H1 (cell line): ENCODE measurements around the gene GPLD1. TPM values are rescaled to one million over a fixed set of nuclear protein-coding genes. Genes with fewer than 3 reads are reported as not detected.

Experiments used
- CTCF ChIA-PET: fragments of 300-600 bp; sonication (Branson Sonifier 250); formaldehyde crosslinking; loops from one replicate; lab custom pipeline; 2021; ENCODE audit not compliant: partially characterized antibody; lab: Charles Lee
- POLR2A ChIA-PET: fragments of 300-600 bp; sonication (Branson Sonifier 250); formaldehyde crosslinking; loops from one replicate; lab custom pipeline; 2021; ENCODE audit warnings: inconsistent platforms; ENCODE audit not compliant: partially characterized antibody; lab: Charles Lee
- DNase-seq, 2 experiments: peaks; one replicate each; pipeline versions ENCODE4 v3.0.0 to v3.0.0-alpha.2; 2010 to 2022; ENCODE audit warnings: low spot score in 2 of 2, low read depth in 1 of 2, mixed read lengths in 1 of 2
- FAIRE-seq: peaks from 2 replicates; lab custom pipeline; 2011; peaks lifted over from hg19 to GRCh38; lab: Jason Lieb, UNC
- H2AFZ ChIP-seq: 2 replicates; pipeline ENCODE4 v1.8.1; 2012; ENCODE audit warnings: low read length, inconsistent platforms
- H2AK5ac ChIP-seq: 2 replicates; pipeline ENCODE4 v1.6.1; 2013; ENCODE audit warnings: low read depth, low read length
- H2BK120ac ChIP-seq: replicated peaks from 2 replicates; pipeline ENCODE3; 2013; ENCODE audit warnings: low read depth, low read length, inconsistent platforms
- H2BK12ac ChIP-seq: 2 replicates; pipeline ENCODE4 v1.6.1; 2013; ENCODE audit warnings: low read depth, low read length
- H2BK15ac ChIP-seq: 2 replicates; pipeline ENCODE4 v1.6.1; 2013; ENCODE audit warnings: low read length
- H2BK20ac ChIP-seq: 2 replicates; pipeline ENCODE4 v1.6.1; 2013; ENCODE audit warnings: low read length
- H2BK5ac ChIP-seq: 2 replicates; pipeline ENCODE4 v1.6.1; 2013; ENCODE audit warnings: low read depth, low read length
- H3K14ac ChIP-seq: 2 replicates; pipeline ENCODE4 v1.6.1; 2013; ENCODE audit warnings: inconsistent platforms; ENCODE audit not compliant: insufficient read length
- H3K18ac ChIP-seq: 2 replicates; pipeline ENCODE4 v1.6.1; 2013; ENCODE audit warnings: low read length; ENCODE audit errors: extremely low read depth
- H3K23ac ChIP-seq: 2 replicates; pipeline ENCODE4 v1.6.1; 2013; ENCODE audit warnings: inconsistent platforms; ENCODE audit not compliant: insufficient read length
- H3K23me2 ChIP-seq: 2 replicates; pipeline ENCODE4 v1.6.1; 2013; ENCODE audit warnings: low read depth, low read length
- H3K27ac ChIP-seq: 2 replicates; pipeline ENCODE4 v1.6.1; 2011; ENCODE audit warnings: low read depth, low read length, inconsistent platforms
- H3K27me3 ChIP-seq, 4 experiments: replicated peaks in 1 of 4; 1 replicate in 1 of 4; 2 replicates in 3 of 4; pipeline versions ENCODE4 v1.6.1 to v1.8.1; 2011 to 2013; ENCODE audit warnings: low read length in 3 of 4, mild to moderate bottlenecking in 3 of 4, inconsistent platforms in 2 of 4, mixed read lengths in 2 of 4, moderate library complexity in 1 of 4; ENCODE audit not compliant: control insufficient read depth in 3 of 4, insufficient read depth in 3 of 4; ENCODE audit errors: extremely low read depth in 1 of 4
- H3K36me3 ChIP-seq, 4 experiments: 2 replicates each; pipeline versions ENCODE4 v1.6.1 to v1.8.1; 2011 to 2013; ENCODE audit warnings: mild to moderate bottlenecking in 4 of 4, low read length in 3 of 4, moderate library complexity in 2 of 4, control low read depth in 1 of 4, inconsistent platforms in 1 of 4; ENCODE audit not compliant: insufficient read depth in 4 of 4, control insufficient read depth in 2 of 4
- H3K4ac ChIP-seq: replicated peaks from 2 replicates; pipeline ENCODE3; 2013; ENCODE audit warnings: low read length, low read depth, mixed read lengths, inconsistent platforms; ENCODE audit not compliant: insufficient read length
- H3K4me1 ChIP-seq, 4 experiments: replicated peaks in 1 of 4; 1 replicate in 1 of 4; 2 replicates in 3 of 4; pipeline versions ENCODE4 v1.6.1 to v1.8.1; 2011 to 2013; ENCODE audit warnings: low read length in 3 of 4, inconsistent platforms in 2 of 4, mixed read lengths in 1 of 4; ENCODE audit not compliant: insufficient read depth in 4 of 4, control insufficient read depth in 3 of 4
- H3K4me2 ChIP-seq, 2 experiments: 2 replicates each; pipeline versions ENCODE4 v1.6.1 to v1.8.1; 2011 to 2013; ENCODE audit warnings: low read depth in 2 of 2, low read length in 2 of 2, control low read depth in 1 of 2, inconsistent platforms in 1 of 2, mild to moderate bottlenecking in 1 of 2; ENCODE audit not compliant: insufficient read depth in 1 of 2
- H3K4me3 ChIP-seq, 4 experiments: fragments of 200-600, 300-600 bp in 1 of 4; sonication (generic), shearing (Covaris generic), sonication (Bioruptor Twin) in 1 of 4; 2 replicates each; pipeline versions ENCODE4 v1.5.1 to v1.8.1; 2011 to 2016; ENCODE audit warnings: low read length in 4 of 4, low read depth in 3 of 4, control low read depth in 2 of 4, inconsistent platforms in 2 of 4, mild to moderate bottlenecking in 2 of 4, mixed read lengths in 1 of 4, moderate library complexity in 1 of 4; ENCODE audit not compliant: insufficient read depth in 2 of 4; ENCODE audit errors: extremely low read depth in 1 of 4
- H3K56ac ChIP-seq: replicated peaks from 2 replicates; pipeline ENCODE3; 2013; ENCODE audit warnings: low read depth, mild to moderate bottlenecking, mixed read lengths, low read length, inconsistent platforms; ENCODE audit not compliant: insufficient read length
- H3K79me1 ChIP-seq: 2 replicates; pipeline ENCODE4 v1.6.1; 2013; ENCODE audit warnings: low read depth, low read length, control low read depth
- H3K79me2 ChIP-seq, 2 experiments: 2 replicates each; pipeline versions ENCODE4 v1.6.1 to v1.8.1; 2012 to 2013; ENCODE audit warnings: low read length in 2 of 2, mild to moderate bottlenecking in 2 of 2, inconsistent platforms in 1 of 2; ENCODE audit not compliant: insufficient read depth in 2 of 2, control insufficient read depth in 1 of 2
- H3K9ac ChIP-seq, 4 experiments: replicated peaks in 1 of 4; 1 replicate in 1 of 4; 2 replicates in 3 of 4; pipeline versions ENCODE4 v1.6.1 to v1.8.1; 2011 to 2013; ENCODE audit warnings: low read depth in 3 of 4, low read length in 3 of 4, control low read depth in 2 of 4, mild to moderate bottlenecking in 2 of 4, moderate library complexity in 2 of 4, inconsistent platforms in 1 of 4; ENCODE audit errors: extremely low read depth in 1 of 4
- H3K9me3 ChIP-seq, 2 experiments: 2 replicates each; pipeline versions ENCODE4 v1.6.1 to v1.8.1; 2012 to 2013; ENCODE audit warnings: mild to moderate bottlenecking in 2 of 2, moderate library complexity in 2 of 2, control low read depth in 1 of 2, inconsistent platforms in 1 of 2, low read depth in 1 of 2, low read length in 1 of 2, mixed read lengths in 1 of 2; ENCODE audit not compliant: insufficient read depth in 2 of 2
- H4K20me1 ChIP-seq, 2 experiments: replicated peaks in 1 of 2; 2 replicates each; pipeline versions ENCODE3 to v1.8.1; 2011 to 2013; ENCODE audit warnings: inconsistent platforms in 2 of 2, low read length in 2 of 2, mild to moderate bottlenecking in 1 of 2; ENCODE audit not compliant: insufficient read depth in 2 of 2, control insufficient read depth in 1 of 2
- H4K5ac ChIP-seq: 2 replicates; pipeline ENCODE4 v1.6.1; 2013; ENCODE audit warnings: low read length, low read depth, mixed read lengths, inconsistent platforms; ENCODE audit not compliant: insufficient read length
- H4K8ac ChIP-seq: 2 replicates; pipeline ENCODE4 v1.8.0; 2013; ENCODE audit warnings: mild to moderate bottlenecking, moderate library complexity, low read length, inconsistent platforms; ENCODE audit not compliant: insufficient read depth; ENCODE audit errors: extremely low read depth
- H4K91ac ChIP-seq: replicated peaks from 2 replicates; pipeline ENCODE3; 2013; ENCODE audit warnings: low read length, mixed read lengths, inconsistent platforms; ENCODE audit not compliant: insufficient read length
- BACH1 ChIP-seq: IDR thresholded peaks from 2 replicates; pipeline ENCODE4 v1.6.1; 2012; ENCODE audit warnings: low read length, improper control_type of control experiment
- BCL11A ChIP-seq, 2 experiments: IDR thresholded peaks; one replicate each; pipeline ENCODE4 v1.6.1; 2011; ENCODE audit warnings: low read depth in 2 of 2, low read length in 2 of 2, mild to moderate bottlenecking in 2 of 2
- CREB1 ChIP-seq: IDR thresholded peaks from 2 replicates; pipeline ENCODE4 v1.6.1; 2012; ENCODE audit warnings: inconsistent platforms
- HDAC6 ChIP-seq: IDR thresholded peaks from one replicate; pipeline ENCODE4 v1.7.1; 2012; ENCODE audit warnings: low read depth, mild to moderate bottlenecking, inconsistent platforms, low read length, moderate library complexity
- JUND ChIP-seq: IDR thresholded peaks from 2 replicates; pipeline ENCODE4 v1.6.1; 2011; ENCODE audit warnings: mild to moderate bottlenecking, improper control_type of control experiment, low read length
- KDM4A ChIP-seq: IDR thresholded peaks from one replicate; pipeline ENCODE4 v1.7.1; 2012; ENCODE audit warnings: low read depth, mild to moderate bottlenecking, moderate library complexity, low read length, inconsistent platforms; ENCODE audit not compliant: severe bottlenecking
- NANOG ChIP-seq: IDR thresholded peaks from 2 replicates; pipeline ENCODE4 v1.6.1; 2011; ENCODE audit warnings: low read length, low read depth, mild to moderate bottlenecking, inconsistent platforms; ENCODE audit not compliant: insufficient read depth, poor library complexity, severe bottlenecking
- PHF8 ChIP-seq: fragments of 200-600 bp; sonication (generic); conservative IDR thresholded peaks from 2 replicates; pipeline ENCODE4 v1.7.1; 2012; ENCODE audit warnings: low read depth, mild to moderate bottlenecking, inconsistent platforms, low read length, moderate library complexity
- POU5F1 ChIP-seq: IDR thresholded peaks from 2 replicates; pipeline ENCODE4 v1.6.1; 2011; ENCODE audit warnings: low read depth, mild to moderate bottlenecking, low read length, moderate library complexity
- RBBP5 ChIP-seq: IDR thresholded peaks from 2 replicates; pipeline ENCODE4 v1.7.1; 2012; ENCODE audit warnings: low read depth, mild to moderate bottlenecking, inconsistent platforms, low read length, moderate library complexity, borderline replicate concordance
- RXRA ChIP-seq: IDR thresholded peaks from 2 replicates; pipeline ENCODE4 v1.6.1; 2011; ENCODE audit warnings: low read depth, mild to moderate bottlenecking, low read length, moderate library complexity; ENCODE audit not compliant: insufficient read depth
- SIRT6 ChIP-seq: IDR thresholded peaks from one replicate; pipeline ENCODE4 v1.7.1; 2012; ENCODE audit warnings: low read length, inconsistent platforms
- ZNF274 ChIP-seq: IDR thresholded peaks from 2 replicates; pipeline ENCODE4 v1.7.0; 2012; ENCODE audit warnings: low read length, borderline replicate concordance; ENCODE audit errors: extremely low read depth
- WGBS, 2 experiments: shearing (Covaris generic) in 1 of 2; methylation state at CpG; one replicate each; pipeline versions ENCODE4 v1.1.6 to v1.1.7; 2013 to 2015; ENCODE audit warnings: low lambda C conversion rate in 2 of 2, mixed read lengths in 2 of 2, inconsistent platforms in 1 of 2, low coverage in 1 of 2, missing lambda C conversion rate in 1 of 2; ENCODE audit not compliant: insufficient replicate concordance in 2 of 2, insufficient coverage in 1 of 2, insufficient read length in 1 of 2; ENCODE audit errors: extremely low coverage in 1 of 2, missing lambda C conversion rate in 1 of 2; 5-methylcytosine and 5-hydroxymethylcytosine counted together
- polyA plus RNA-seq, 7 experiments: library from polyadenylated mRNA; depleted of rRNA in 3 of 7; stranded (reverse) in 5 of 7; unstranded in 2 of 7; fragments of >200 nt in 5 of 7; fragments of 200-250 nt in 2 of 7; gene quantifications; 1 replicate in 5 of 7; 2 replicates in 1 of 7; 4 replicates in 1 of 7; pipeline versions ENCODE4 v1.2.1 to v1.2.3, GENCODE V29; 2011 to 2013; ENCODE audit warnings: missing spikeins in 2 of 7, mixed read lengths in 2 of 7
- total RNA-seq: library from RNA; stranded (reverse); fragmentation: NEBNext Ultra II Directional; extraction: Animal tissue kit (Norgen Biotek cat#: 25700); gene quantifications from 2 replicates; pipeline ENCODE4 v1.2.1, GENCODE V29; 2021
- TF ChIP-seq, protein P1 (sequence below): IDR thresholded peaks from 2 replicates; pipeline ENCODE4 v1.6.1; 2012; ENCODE audit warnings: inconsistent platforms

GPLD1 gene
- total and polyA plus RNA-seq, 2 of the 8 experiments (the other 6 are each of a cell fraction or from before 2014, with no cell fraction given), result 3.7 to 5.3 TPM

DNA sequence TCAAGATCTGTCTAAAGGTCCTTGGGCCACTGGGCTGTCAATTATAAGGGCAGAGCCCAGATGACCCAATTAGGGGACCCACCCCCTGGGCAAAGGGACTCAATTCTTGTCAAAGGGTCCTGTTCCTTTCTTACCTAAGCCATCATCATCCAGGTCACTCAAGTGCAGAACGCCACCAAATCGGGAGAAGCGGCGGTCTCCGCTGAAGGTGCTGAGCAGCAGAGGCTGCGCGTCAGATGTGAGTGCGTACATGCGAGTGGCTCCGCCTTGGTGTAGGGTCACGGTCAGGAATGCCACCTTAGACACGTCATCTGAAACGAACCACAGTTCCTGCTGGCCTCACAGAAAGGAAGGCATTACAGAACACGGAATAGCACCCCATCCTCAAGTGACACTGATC, 52.4 kb downstream of the GPLD1 start:
- Histone ChIP-seq H3K4me1 (no peaks in the 10 kb centered on the region), H3K4me2 (no peak overlapping the region), H3K79me2 (no peaks in the 10 kb centered on the region), H4K8ac (no peak overlapping the region), H3K79me1 (no peaks in the 10 kb centered on the region), H4K91ac (no peak overlapping the region), H2AFZ (no peak overlapping the region), H3K56ac (no peak overlapping the region), H3K36me3 (no peaks in the 10 kb centered on the region), H2BK20ac (no peak overlapping the region), H3K27ac (no peak overlapping the region), H2BK12ac (no peak overlapping the region), H3K9ac (no peak overlapping the region), H3K23me2 (no peaks in the 10 kb centered on the region), H2BK15ac (no peak overlapping the region), H2AK5ac (no peak overlapping the region), H3K4me3 (no peak overlapping the region), H2BK120ac (no peak overlapping the region), H2BK5ac (no peak overlapping the region), H4K5ac (no peak overlapping the region), H3K18ac (no peak overlapping the region), H3K23ac (no peak overlapping the region), H3K9me3 (no peaks in the 10 kb centered on the region), H3K27me3 (no peaks in the 10 kb centered on the region), H3K4ac (no peak overlapping the region), H4K20me1 (no peaks in the 10 kb centered on the region), H3K14ac (no peak overlapping the region)
- FAIRE-seq, result no peak
- ChIA-PET CTCF (no interaction called here), POLR2A (no interaction called here)
- WGBS, 2 experiments, result 91% methylated on average over 14 of the region's 14 CpGs; no CpG with 5 or more reads in 1 of the 2 experiments
- DNase-seq, result no peak
- TF ChIP-seq RBBP5 (no peak), POU5F1 (no peak), KDM4A (no peak), RXRA (no peak), JUND (no peak), CREB1 (no peak), ZNF274 (no peak), NANOG (no peak), SIRT6 (no peak), PHF8 (no peak), HDAC6 (no peak), BCL11A (IDR thresholded peaks at IDR 0.05; ENCODE audit: low read depth in 2 of 2, low read length in 2 of 2) (no peak), BACH1 (no peak)
- TF ChIP-seq, protein P1, sequence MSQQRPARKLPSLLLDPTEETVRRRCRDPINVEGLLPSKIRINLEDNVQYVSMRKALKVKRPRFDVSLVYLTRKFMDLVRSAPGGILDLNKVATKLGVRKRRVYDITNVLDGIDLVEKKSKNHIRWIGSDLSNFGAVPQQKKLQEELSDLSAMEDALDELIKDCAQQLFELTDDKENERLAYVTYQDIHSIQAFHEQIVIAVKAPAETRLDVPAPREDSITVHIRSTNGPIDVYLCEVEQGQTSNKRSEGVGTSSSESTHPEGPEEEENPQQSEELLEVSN, result no peak
